ENCODE measurements around the gene OSBP2. TPM values are rescaled to one million over a fixed set of nuclear protein-coding genes. Genes with fewer than 3 reads are reported as not detected.

The OSBP2 gene
- total and polyA plus RNA-seq, 10 of the 15 experiments (the other 5 are each of a cell fraction or from before 2014, with no cell fraction given): 0.11 to 7.7 (median 3.6) TPM

DNA sequence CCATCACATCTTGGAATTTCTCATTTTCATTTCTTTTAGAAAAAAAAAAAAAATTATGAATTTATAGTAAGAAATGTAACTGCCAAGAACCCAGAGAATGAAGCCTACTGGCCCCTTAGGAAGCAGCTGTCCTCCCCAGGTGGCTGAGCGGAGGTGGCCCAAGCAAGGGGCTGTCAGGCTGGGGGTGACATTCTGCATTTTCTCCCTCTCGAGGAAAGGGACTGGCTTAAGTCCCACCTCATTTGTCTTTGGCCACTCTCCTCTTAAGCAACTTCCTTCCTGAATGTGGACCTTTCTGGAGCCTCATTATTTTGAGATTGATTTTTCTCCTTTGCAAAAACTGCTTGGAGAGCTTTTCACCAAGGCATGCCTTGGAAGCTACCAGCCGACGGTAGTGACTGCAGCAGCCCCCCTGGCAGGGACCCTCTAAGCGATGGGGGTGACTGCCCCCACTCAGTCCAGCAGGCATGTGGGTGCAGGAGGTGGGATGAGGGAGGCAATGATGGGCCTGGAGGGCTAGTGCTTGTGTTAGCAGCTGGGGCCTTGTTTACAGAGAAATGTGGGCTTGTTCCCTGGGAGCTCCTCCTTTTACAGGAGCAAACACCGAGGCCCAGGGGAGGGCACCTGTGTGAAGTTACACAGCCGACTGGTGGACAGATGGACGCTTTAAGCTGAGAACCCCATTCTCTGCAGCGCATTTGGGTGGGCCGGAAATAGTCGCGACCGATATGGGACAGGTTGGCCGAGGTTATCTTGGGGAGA is 162.2 kb downstream of the OSBP2 start:
- DNase-seq (ENCODE audit: low read depth, low spot score) (no peak), FAIRE-seq (no peak), ATAC-seq (no peak)
- ChIA-PET POLR2A (no interaction called here), RAD21 (ENCODE audit: unreplicated experiment) (interaction anchor here (0.6 kb wide), 1 partner anchor 267 kb away, joined by 3 read pairs; no protein-coding TSS in a partner anchor), CTCF (no interaction called here), SMC1A (ENCODE audit: uncharacterized antibody, unreplicated experiment) (no interaction called here)
- Histone ChIP-seq H3K27me3 (replicated peaks in 1 of 2; ENCODE audit: control insufficient read depth in 2 of 2, insufficient read depth in 2 of 2, low read length in 1 of 2) (no peaks in the 10 kb centered on the region), H3K36me3 (ENCODE audit: control insufficient read depth in 2 of 2, insufficient read depth in 2 of 2, low read length in 1 of 2) (no peaks in the 10 kb centered on the region), H3K9ac (ENCODE audit: control insufficient read depth, insufficient read depth, low read length) (no peak overlapping the region), H3K4me1 (ENCODE audit: control insufficient read depth, insufficient read depth, low read length) (no peaks in the 10 kb centered on the region), H3K27ac (ENCODE audit: control insufficient read depth, insufficient read depth) (no peak overlapping the region), H3K4me2 (ENCODE audit: control insufficient read depth, insufficient read depth) (no peak overlapping the region), H3K4me3 (no peak overlapping the region), H2AFZ (ENCODE audit: control insufficient read depth, low read depth, low read length) (no peak overlapping the region), H3K79me2 (ENCODE audit: control insufficient read depth, insufficient read depth, low read length) (no peaks in the 10 kb centered on the region), H3K9me3 (replicated peaks; ENCODE audit: control insufficient read depth, insufficient read depth, low read length) (no peaks in the 10 kb centered on the region; the same call in 2 of the 3 replicates), H4K20me1 (ENCODE audit: control insufficient read depth, insufficient read depth) (no peaks in the 10 kb centered on the region)
- no peak for TF ChIP-seq CHD2 (IDR thresholded peaks at IDR 0.05; ENCODE audit: borderline replicate concordance, low read depth, low read length)
- in situ Hi-C loops (cut with MboI): no loop called here
- no TSS peak for BruUV-seq (replicated peaks)
- WGBS (ENCODE audit: insufficient coverage, insufficient replicate concordance, low lambda C conversion rate, missing lambda C conversion rate): 46% methylated on average over 14 of the region's 14 CpGs
- intact Hi-C loops (cut with micrococcal nuclease; ENCODE audit: unreplicated experiment): no loop called here

GRCh38 chr22:30857791-30858190 is 163.1 kb downstream of the OSBP2 start:
- intact Hi-C loops (cut with micrococcal nuclease; ENCODE audit: unreplicated experiment): no loop called here
- ATAC-seq (no peak), FAIRE-seq (no peak), DNase-seq (ENCODE audit: low read depth, low spot score) (no peak)
- POLR2A ChIA-PET: no interaction called here
- SMC1A ChIA-PET (ENCODE audit: uncharacterized antibody, unreplicated experiment): no interaction called here
- Histone ChIP-seq H3K36me3 (ENCODE audit: control insufficient read depth in 2 of 2, insufficient read depth in 2 of 2, low read length in 1 of 2) (no peaks in the 10 kb centered on the region), H3K27ac (ENCODE audit: control insufficient read depth, insufficient read depth) (no peak overlapping the region), H4K20me1 (ENCODE audit: control insufficient read depth, insufficient read depth) (no peaks in the 10 kb centered on the region), H3K4me1 (ENCODE audit: control insufficient read depth, insufficient read depth, low read length) (no peaks in the 10 kb centered on the region), H3K9me3 (replicated peaks; ENCODE audit: control insufficient read depth, insufficient read depth, low read length) (no peaks in the 10 kb centered on the region; the same call in 2 of the 3 replicates), H3K27me3 (replicated peaks in 1 of 2; ENCODE audit: control insufficient read depth in 2 of 2, insufficient read depth in 2 of 2, low read length in 1 of 2) (no peaks in the 10 kb centered on the region), H3K4me3 (no peak overlapping the region), H3K4me2 (ENCODE audit: control insufficient read depth, insufficient read depth) (no peak overlapping the region), H3K79me2 (ENCODE audit: control insufficient read depth, insufficient read depth, low read length) (no peaks in the 10 kb centered on the region), H2AFZ (ENCODE audit: control insufficient read depth, low read depth, low read length) (no peak overlapping the region), H3K9ac (ENCODE audit: control insufficient read depth, insufficient read depth, low read length) (no peak overlapping the region)
- CTCF ChIA-PET: no interaction called here
- RAD21 ChIA-PET (ENCODE audit: unreplicated experiment): no interaction called here
- WGBS (ENCODE audit: insufficient coverage, insufficient replicate concordance, low lambda C conversion rate, missing lambda C conversion rate): 52% methylated on average over 11 of the region's 13 CpGs
- in situ Hi-C loops (cut with MboI): no loop called here
- no TSS peak for BruUV-seq (replicated peaks)
- TF ChIP-seq EZH2 (IDR thresholded peaks at IDR 0.05; ENCODE audit: borderline replicate concordance, control insufficient read depth, low read depth, low read length): no peak
- TF ChIP-seq HDAC6 (IDR thresholded peaks at IDR 0.05; ENCODE audit: unreplicated experiment): no peak
- TF ChIP-seq EED (IDR thresholded peaks at IDR 0.05; ENCODE audit: low read depth): no peak
- TF ChIP-seq, protein P1, sequence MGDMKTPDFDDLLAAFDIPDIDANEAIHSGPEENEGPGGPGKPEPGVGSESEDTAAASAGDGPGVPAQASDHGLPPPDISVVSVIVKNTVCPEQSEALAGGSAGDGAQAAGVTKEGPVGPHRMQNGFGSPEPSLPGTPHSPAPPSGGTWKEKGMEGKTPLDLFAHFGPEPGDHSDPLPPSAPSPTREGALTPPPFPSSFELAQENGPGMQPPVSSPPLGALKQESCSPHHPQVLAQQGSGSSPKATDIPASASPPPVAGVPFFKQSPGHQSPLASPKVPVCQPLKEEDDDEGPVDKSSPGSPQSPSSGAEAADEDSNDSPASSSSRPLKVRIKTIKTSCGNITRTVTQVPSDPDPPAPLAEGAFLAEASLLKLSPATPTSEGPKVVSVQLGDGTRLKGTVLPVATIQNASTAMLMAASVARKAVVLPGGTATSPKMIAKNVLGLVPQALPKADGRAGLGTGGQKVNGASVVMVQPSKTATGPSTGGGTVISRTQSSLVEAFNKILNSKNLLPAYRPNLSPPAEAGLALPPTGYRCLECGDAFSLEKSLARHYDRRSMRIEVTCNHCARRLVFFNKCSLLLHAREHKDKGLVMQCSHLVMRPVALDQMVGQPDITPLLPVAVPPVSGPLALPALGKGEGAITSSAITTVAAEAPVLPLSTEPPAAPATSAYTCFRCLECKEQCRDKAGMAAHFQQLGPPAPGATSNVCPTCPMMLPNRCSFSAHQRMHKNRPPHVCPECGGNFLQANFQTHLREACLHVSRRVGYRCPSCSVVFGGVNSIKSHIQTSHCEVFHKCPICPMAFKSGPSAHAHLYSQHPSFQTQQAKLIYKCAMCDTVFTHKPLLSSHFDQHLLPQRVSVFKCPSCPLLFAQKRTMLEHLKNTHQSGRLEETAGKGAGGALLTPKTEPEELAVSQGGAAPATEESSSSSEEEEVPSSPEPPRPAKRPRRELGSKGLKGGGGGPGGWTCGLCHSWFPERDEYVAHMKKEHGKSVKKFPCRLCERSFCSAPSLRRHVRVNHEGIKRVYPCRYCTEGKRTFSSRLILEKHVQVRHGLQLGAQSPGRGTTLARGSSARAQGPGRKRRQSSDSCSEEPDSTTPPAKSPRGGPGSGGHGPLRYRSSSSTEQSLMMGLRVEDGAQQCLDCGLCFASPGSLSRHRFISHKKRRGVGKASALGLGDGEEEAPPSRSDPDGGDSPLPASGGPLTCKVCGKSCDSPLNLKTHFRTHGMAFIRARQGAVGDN (IDR thresholded peaks at IDR 0.05): no peak
- no peak for TF ChIP-seq JUNB (IDR thresholded peaks at IDR 0.05)
- TF ChIP-seq ZNF384 (IDR thresholded peaks at IDR 0.05; ENCODE audit: borderline replicate concordance, low read depth, low read length): no peak
- no peak for TF ChIP-seq SREBF2 (IDR thresholded peaks at IDR 0.05; ENCODE audit: low read length)
- no peak for TF ChIP-seq NR2C2 (IDR thresholded peaks at IDR 0.05; ENCODE audit: borderline replicate concordance, control insufficient read depth, insufficient read length, low read depth)
- no peak for TF ChIP-seq SKIL (IDR thresholded peaks at IDR 0.05; ENCODE audit: low read depth, poor library complexity, severe bottlenecking)
- no peak for TF ChIP-seq RAD21 (IDR thresholded peaks at IDR 0.05; ENCODE audit: insufficient read depth, low read depth, low read length)
